GM18508 (cell line): ENCODE measurements around the gene RGCC.
"Not testable (repeated sequence)": the region's sequence is repeated elsewhere in the genome, so short reads cannot be mapped to it uniquely, and the experiment has no call there.

ENCODE experiments used
- ATAC-seq: cut with Tn5 transposase; IDR thresholded peaks from one replicate; pipeline ENCODE4 v1.9.1; 2021; ENCODE audit warnings: moderate number of reproducible peaks; ENCODE audit not compliant: insufficient read depth, unreplicated experiment

RGCC gene

GRCh38 chr13:41456768-41457588 lies at the start of gene RGCC:
RGCC (plus strand) TSS chr13:41457550; CDS start chr13:41457708, 158 bp downstream.
- no peak for ATAC-seq

GRCh38 chr13:41408121-41408520 lies 49.2 kb upstream of the RGCC start:
- ATAC-seq: no peak

- no peak for ATAC-seq
Measured at GRCh38 chr13:41408746-41409145, 48.6 kb upstream of the RGCC start.

GRCh38 chr13:41409611-41410010 lies 47.7 kb upstream of the RGCC start:
- no peak for ATAC-seq

- no peak for ATAC-seq
Measured at GRCh38 chr13:41411060-41411459, 46.3 kb upstream of the RGCC start.

GRCh38 chr13:41411522-41411921 lies 45.8 kb upstream of the RGCC start:
- no peak for ATAC-seq

- ATAC-seq: no peak
Measured at GRCh38 chr13:41413872-41414271, 43.5 kb upstream of the RGCC start.

GRCh38 chr13:41416276-41416675 lies 41.1 kb upstream of the RGCC start:
- ATAC-seq: no peak

GRCh38 chr13:41418027-41418426 lies 39.3 kb upstream of the RGCC start:
- ATAC-seq: no peak

- ATAC-seq: no peak
Measured at GRCh38 chr13:41418731-41419130, 38.6 kb upstream of the RGCC start.

- no peak for ATAC-seq
Measured at GRCh38 chr13:41419206-41419605, 38.1 kb upstream of the RGCC start.

- ATAC-seq: no peak
Measured at GRCh38 chr13:41420146-41420545, 37.2 kb upstream of the RGCC start.

- ATAC-seq: not testable (repeated sequence)
Measured at GRCh38 chr13:41421330-41421729, 36.0 kb upstream of the RGCC start.

GRCh38 chr13:41421983-41422382 lies 35.4 kb upstream of the RGCC start:
- not testable (repeated sequence) for ATAC-seq

GRCh38 chr13:41423259-41423658 lies 34.1 kb upstream of the RGCC start:
- ATAC-seq: not testable (repeated sequence)

- ATAC-seq: not testable (repeated sequence)
Measured at GRCh38 chr13:41424675-41425074, 32.7 kb upstream of the RGCC start.

- ATAC-seq: no peak
Measured at GRCh38 chr13:41426047-41426446, 31.3 kb upstream of the RGCC start.

- no peak for ATAC-seq
Measured at GRCh38 chr13:41427666-41428065, 29.7 kb upstream of the RGCC start.

- ATAC-seq: no peak
Measured at GRCh38 chr13:41428155-41428554, 29.2 kb upstream of the RGCC start.

GRCh38 chr13:41434030-41434429 lies 23.3 kb upstream of the RGCC start:
- ATAC-seq: not testable (repeated sequence)

GRCh38 chr13:41434831-41435520 lies 22.4 kb upstream of the RGCC start:
- no peak for ATAC-seq

GRCh38 chr13:41443969-41444368 lies 13.4 kb upstream of the RGCC start:
- ATAC-seq: no peak
